Adrenal gland (tissue), 5 donors: ENCODE measurements around the gene PTPRN2.

Experiments
- CTCF ChIP-seq, 6 experiments: fragments of 450-650 bp in 4 of 6; fragments of 200-600 bp in 2 of 6; sonication (generic) in 1 of 6; IDR thresholded peaks; 1 replicate in 5 of 6; 2 replicates in 1 of 6; pipeline versions ENCODE4 v1.5.1 to v1.8.0; 2016 to 2021; ENCODE audit warnings: antibody characterized with exemption in 6 of 6, mild to moderate bottlenecking in 2 of 6, moderate library complexity in 1 of 6
- POLR2A ChIP-seq, 2 donors: fragments of 450-650 bp; IDR thresholded peaks; one replicate each; pipeline ENCODE4 v1.6.1; 2017; ENCODE audit warnings: antibody characterized with exemption in 2 of 2, mild to moderate bottlenecking in 2 of 2, moderate library complexity in 1 of 2
- donor health status: DM: no; HTN: no; CAD: no.

DNA sequence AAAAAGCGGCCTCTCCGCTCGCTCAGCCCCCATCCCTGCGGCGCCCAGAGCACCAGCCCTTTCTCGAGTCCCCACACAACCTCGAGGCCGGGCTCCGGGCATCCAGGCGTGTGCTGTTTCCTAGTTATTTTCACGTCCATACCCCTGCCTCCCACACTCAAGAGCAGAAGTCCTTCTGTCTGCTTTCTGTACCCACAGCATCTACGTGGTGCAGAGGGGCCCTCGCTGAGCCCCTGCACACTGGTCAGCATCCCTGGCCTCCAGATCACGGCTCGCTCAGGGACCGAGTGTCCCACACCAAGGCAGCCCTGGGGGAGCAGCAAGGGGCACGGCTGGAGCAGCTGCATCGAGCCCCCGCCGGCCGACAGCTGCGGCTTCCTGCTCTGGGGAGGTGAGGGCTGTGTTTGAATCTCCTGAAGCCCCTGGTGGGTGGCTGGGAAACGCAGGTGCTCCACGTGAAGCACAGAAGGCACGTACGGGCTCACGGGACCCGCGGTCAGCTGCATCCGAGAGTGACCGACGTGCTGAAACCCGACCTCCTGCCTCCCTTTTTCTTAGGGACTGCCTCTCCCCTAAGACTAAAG is 917.8 kb downstream of the PTPRN2 start:
- TF ChIP-seq CTCF (IDR thresholded peaks at IDR 0.05): no peak
- TF ChIP-seq POLR2A (IDR thresholded peaks at IDR 0.05): no peak
